Measurements from ENCODE around the gene C10orf90.

Gene C10orf90

GRCh38 chr10:126516515-126516914 lies 154.0 kb downstream of the C10orf90 start:
- Histone ChIP-seq H3K27ac (no peak overlapping the region), H3K27me3 (no peaks in the 10 kb centered on the region), H3K36me3 (no peaks in the 10 kb centered on the region), H3K9me3 (no peaks in the 10 kb centered on the region), H3K4me3 (ENCODE audit: low read depth in 1 of 2, low read length in 1 of 2) (no peak overlapping the region), H3K4me1 (ENCODE audit: control insufficient read depth in 1 of 2, insufficient read depth in 1 of 2, low read depth in 1 of 2, low read length in 1 of 2) (no peaks in the 10 kb centered on the region)
- no peak for TF ChIP-seq CTCF (IDR thresholded peaks at IDR 0.05)

- Histone ChIP-seq H3K4me3 (ENCODE audit: low read depth in 1 of 2, low read length in 1 of 2) (no peak overlapping the region), H3K9me3 (no peaks in the 10 kb centered on the region), H3K4me1 (ENCODE audit: control insufficient read depth in 1 of 2, insufficient read depth in 1 of 2, low read depth in 1 of 2, low read length in 1 of 2) (no peaks in the 10 kb centered on the region), H3K27ac (no peak overlapping the region), H3K36me3 (no peaks in the 10 kb centered on the region), H3K27me3 (no peaks in the 10 kb centered on the region)
- TF ChIP-seq CTCF (IDR thresholded peaks at IDR 0.05), result no peak
Measured at GRCh38 chr10:126511917-126512479, 158.5 kb downstream of the C10orf90 start.

- Histone ChIP-seq H3K36me3 (no peaks in the 10 kb centered on the region), H3K4me3 (ENCODE audit: low read depth in 1 of 2, low read length in 1 of 2) (no peak overlapping the region), H3K9me3 (no peaks in the 10 kb centered on the region), H3K27ac (no peak overlapping the region), H3K27me3 (no peaks in the 10 kb centered on the region), H3K4me1 (ENCODE audit: control insufficient read depth in 1 of 2, insufficient read depth in 1 of 2, low read depth in 1 of 2, low read length in 1 of 2) (no peaks in the 10 kb centered on the region)
- TF ChIP-seq CTCF (IDR thresholded peaks at IDR 0.05), result no peak
Measured at GRCh38 chr10:126509182-126509581, 161.3 kb downstream of the C10orf90 start.

- Histone ChIP-seq H3K4me1 (ENCODE audit: control insufficient read depth in 1 of 2, insufficient read depth in 1 of 2, low read depth in 1 of 2, low read length in 1 of 2) (no peaks in the 10 kb centered on the region), H3K4me3 (ENCODE audit: low read depth in 1 of 2, low read length in 1 of 2) (no peak overlapping the region), H3K9me3 (no peaks in the 10 kb centered on the region), H3K27ac (no peak overlapping the region), H3K27me3 (no peaks in the 10 kb centered on the region), H3K36me3 (no peaks in the 10 kb centered on the region)
- TF ChIP-seq CTCF (IDR thresholded peaks at IDR 0.05), result no peak
Measured at GRCh38 chr10:126508535-126509040, 161.9 kb downstream of the C10orf90 start.

- Histone ChIP-seq H3K9me3 (no peaks in the 10 kb centered on the region), H3K4me3 (ENCODE audit: low read depth in 1 of 2, low read length in 1 of 2) (no peak overlapping the region), H3K27ac (no peak overlapping the region), H3K27me3 (no peaks in the 10 kb centered on the region), H3K36me3 (no peaks in the 10 kb centered on the region), H3K4me1 (ENCODE audit: control insufficient read depth in 1 of 2, insufficient read depth in 1 of 2, low read depth in 1 of 2, low read length in 1 of 2) (no peaks in the 10 kb centered on the region)
- no peak for TF ChIP-seq CTCF (IDR thresholded peaks at IDR 0.05)
Measured at GRCh38 chr10:126504761-126505112, 165.8 kb downstream of the C10orf90 start.

Measured in neutrophil (primary cell).